Nephron progenitor cell (in vitro differentiated cells): Measurements from ENCODE around the gene PRM3.
A peak's percentile ranks its signal among the peaks of the same experiment; 100 is the strongest.

Experiments
- DNase-seq: peaks from one replicate; pipeline ENCODE4 v3.0.0; 2021
- H3K27ac Mint-ChIP-seq: 2 replicates; pipeline ENCODE4 v1.8.0; 2021; ENCODE audit warnings: mild to moderate bottlenecking, moderate library complexity, mixed read lengths
- H3K27me3 Mint-ChIP-seq: 2 replicates; pipeline ENCODE4 v1.8.0; 2021; ENCODE audit warnings: mild to moderate bottlenecking, low read depth, mixed read lengths; ENCODE audit not compliant: poor library complexity
- H3K36me3 Mint-ChIP-seq: 2 replicates; pipeline ENCODE4 v1.8.0; 2021; ENCODE audit warnings: low read depth, mixed read lengths
- H3K4me1 Mint-ChIP-seq: 2 replicates; pipeline ENCODE4 v1.8.0; 2021; ENCODE audit warnings: mixed read lengths
- H3K4me3 Mint-ChIP-seq: 2 replicates; pipeline ENCODE4 v1.8.0; 2021; ENCODE audit warnings: mild to moderate bottlenecking, moderate library complexity, mixed read lengths
- H3K9me3 Mint-ChIP-seq: 2 replicates; pipeline ENCODE4 v1.8.0; 2021; ENCODE audit warnings: mild to moderate bottlenecking, moderate library complexity, mixed read lengths
- TF ChIP-seq, protein P1 (sequence below): fragments of 200-600 bp; sonication (generic); IDR thresholded peaks from 2 replicates; pipeline ENCODE4 v1.5.0; 2021; ENCODE audit warnings: antibody characterized with exemption

The PRM3 gene

DNA sequence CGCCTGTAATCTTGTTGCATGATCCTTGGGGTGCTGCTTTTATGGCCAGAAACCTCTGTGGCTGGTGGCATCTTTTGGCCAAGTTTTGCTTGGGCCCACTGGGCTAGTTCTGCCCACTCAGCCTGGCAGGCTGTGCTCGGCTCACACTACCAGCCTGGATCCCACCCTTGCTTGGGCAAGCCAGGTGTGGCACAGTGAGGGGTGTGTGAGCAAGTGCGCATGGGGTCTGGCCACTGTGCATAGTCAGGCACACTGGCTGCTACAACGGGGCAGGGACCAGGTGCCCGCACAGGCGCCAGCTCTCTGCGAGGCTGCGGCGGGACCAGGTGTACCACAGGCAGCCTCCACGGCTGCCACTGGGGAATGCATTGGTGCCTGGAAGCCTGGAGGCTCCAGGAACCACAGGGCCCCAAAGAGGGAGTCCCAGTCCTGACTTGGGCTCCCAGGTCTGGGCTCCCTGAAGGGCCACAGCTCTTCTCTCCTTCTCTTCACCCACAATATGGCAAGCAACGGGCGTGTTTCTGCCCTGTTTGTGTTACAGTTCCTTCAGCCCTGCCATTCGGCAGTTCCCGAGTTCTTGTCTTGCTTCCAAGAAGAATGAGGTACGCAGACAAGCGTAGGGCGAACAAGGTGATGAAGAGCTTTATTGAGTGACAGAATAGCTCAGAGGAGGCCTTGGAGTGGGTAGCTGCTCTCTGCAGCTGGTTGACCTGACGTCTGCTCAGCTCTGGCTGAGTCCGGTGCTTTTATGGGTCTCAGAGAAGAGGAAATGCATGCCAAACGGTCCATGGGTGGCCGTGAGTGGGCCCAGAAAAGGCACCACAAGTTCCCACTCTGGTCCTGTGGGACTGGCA, 34.4 kb upstream of the PRM3 start:
- H3K27ac Mint-ChIP-seq, result no peak overlapping the region
- DNase-seq, result no peak
- H3K4me3 Mint-ChIP-seq, result no peak overlapping the region
- H3K36me3 Mint-ChIP-seq, result no peaks in the 10 kb centered on the region
- peaks cover 19% of the 10 kb centered on the region for H3K27me3 Mint-ChIP-seq
- TF ChIP-seq, protein P1, sequence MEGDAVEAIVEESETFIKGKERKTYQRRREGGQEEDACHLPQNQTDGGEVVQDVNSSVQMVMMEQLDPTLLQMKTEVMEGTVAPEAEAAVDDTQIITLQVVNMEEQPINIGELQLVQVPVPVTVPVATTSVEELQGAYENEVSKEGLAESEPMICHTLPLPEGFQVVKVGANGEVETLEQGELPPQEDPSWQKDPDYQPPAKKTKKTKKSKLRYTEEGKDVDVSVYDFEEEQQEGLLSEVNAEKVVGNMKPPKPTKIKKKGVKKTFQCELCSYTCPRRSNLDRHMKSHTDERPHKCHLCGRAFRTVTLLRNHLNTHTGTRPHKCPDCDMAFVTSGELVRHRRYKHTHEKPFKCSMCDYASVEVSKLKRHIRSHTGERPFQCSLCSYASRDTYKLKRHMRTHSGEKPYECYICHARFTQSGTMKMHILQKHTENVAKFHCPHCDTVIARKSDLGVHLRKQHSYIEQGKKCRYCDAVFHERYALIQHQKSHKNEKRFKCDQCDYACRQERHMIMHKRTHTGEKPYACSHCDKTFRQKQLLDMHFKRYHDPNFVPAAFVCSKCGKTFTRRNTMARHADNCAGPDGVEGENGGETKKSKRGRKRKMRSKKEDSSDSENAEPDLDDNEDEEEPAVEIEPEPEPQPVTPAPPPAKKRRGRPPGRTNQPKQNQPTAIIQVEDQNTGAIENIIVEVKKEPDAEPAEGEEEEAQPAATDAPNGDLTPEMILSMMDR, result no peak
- H3K4me1 Mint-ChIP-seq, result peaks cover 19% of the 10 kb centered on the region
- no peaks in the 10 kb centered on the region for H3K9me3 Mint-ChIP-seq

DNA sequence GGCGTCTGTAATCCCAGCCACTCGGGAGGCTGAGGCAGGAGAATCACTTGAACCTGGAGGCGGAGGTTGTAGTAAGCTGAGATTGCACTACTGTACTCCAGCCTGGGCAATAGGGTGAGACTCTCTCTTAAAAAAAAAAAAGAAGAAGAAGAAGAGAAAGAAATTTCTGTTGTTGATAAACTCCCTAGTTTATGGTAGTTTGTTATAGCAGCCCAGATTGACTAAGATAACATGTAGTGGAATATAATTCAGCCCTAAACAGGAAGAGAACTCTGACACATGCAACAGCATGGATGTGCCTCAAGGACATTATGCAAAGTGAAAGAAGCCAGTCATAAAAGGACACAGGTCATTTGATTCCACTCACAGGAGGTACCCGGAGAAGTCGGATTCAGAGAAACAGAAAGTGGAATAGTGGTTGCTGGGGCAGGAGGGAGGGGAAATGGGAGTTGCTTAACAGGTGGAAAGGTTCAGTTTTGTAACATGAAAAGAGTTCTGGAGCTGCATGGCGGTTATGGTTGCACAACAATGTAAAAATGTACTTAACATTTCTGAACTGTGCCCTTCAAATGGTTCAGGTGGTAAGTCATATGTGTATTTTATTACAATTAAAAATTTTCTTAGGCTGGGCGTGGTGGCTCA, 33.7 kb upstream of the PRM3 start:
- DNase-seq, result no peak
- no peaks in the 10 kb centered on the region for H3K9me3 Mint-ChIP-seq

DNA sequence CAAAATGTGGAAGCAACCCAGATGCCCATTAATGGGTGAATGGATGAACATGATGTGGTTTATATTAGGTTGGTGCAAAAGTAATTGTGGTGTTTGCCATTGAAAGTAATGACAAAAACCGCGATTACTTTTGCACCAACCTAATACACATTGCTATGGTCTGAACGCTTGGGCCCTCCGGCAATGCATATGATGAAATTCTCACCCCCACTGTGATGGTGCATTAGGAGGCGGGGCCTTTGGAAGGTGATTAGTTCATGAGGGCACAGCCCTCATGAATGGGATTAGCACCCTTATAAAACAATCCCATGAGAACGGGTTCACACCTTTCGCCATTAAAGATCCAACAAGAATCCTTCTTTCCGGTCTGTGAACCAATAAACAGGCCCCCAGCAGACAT, 33.0 kb upstream of the PRM3 start:
- H3K27ac Mint-ChIP-seq, result no peak overlapping the region
- H3K36me3 Mint-ChIP-seq, result no peaks in the 10 kb centered on the region
- peaks cover 16% of the 10 kb centered on the region for H3K4me1 Mint-ChIP-seq
- H3K9me3 Mint-ChIP-seq, result no peaks in the 10 kb centered on the region
- no peak overlapping the region for H3K4me3 Mint-ChIP-seq
- no peak for DNase-seq
- H3K27me3 Mint-ChIP-seq, result peaks cover 22% of the 10 kb centered on the region
- TF ChIP-seq, protein P1, result no peak

More for the DNA sequence above, 33.7 kb upstream of the PRM3 start:
- TF ChIP-seq, protein P1, result no peak
- Mint-ChIP-seq H3K4me1 (peaks cover 16% of the 10 kb centered on the region), H3K4me3 (no peak overlapping the region), H3K27ac (peak overlapping the region; percentile 7), H3K27me3 (peaks cover 19% of the 10 kb centered on the region), H3K36me3 (no peaks in the 10 kb centered on the region)

DNA sequence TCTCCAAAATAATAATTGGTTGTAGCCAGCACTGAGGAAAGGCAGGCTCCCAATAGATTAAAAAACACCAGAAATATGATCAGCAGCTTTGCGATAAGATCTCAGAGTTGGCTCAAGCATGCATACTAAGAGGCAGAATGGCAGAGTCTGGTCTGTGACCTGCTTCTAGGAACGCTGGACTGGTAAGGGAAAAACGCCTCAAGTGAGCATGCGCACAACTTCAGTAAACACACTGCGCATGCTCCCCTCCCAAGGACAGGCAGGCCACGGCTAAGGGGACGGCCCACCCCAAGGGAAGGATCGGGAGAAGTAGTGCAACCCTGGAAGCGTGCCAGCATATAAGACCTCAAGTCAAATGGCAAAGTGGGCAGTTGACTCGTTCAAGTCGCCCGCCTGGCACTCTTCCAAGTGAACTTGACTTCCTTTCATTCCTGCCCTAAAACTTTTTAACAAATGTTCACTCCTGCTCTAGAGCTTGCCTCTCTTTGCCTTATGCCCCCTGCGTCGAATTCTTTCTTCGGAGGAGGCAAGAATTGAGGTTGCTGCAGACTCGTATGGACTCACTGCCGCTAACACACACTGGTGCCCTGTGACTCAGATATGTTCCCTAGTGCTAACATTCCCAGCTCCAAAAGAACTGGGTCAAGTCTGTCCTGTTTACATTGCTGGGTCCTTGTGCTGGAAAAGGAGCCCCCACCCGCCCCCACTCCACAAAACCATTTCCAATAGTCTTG, 30.1 kb upstream of the PRM3 start:
- Mint-ChIP-seq H3K27me3 (peaks cover 23% of the 10 kb centered on the region), H3K9me3 (no peaks in the 10 kb centered on the region), H3K36me3 (no peaks in the 10 kb centered on the region), H3K27ac (no peak overlapping the region), H3K4me1 (peaks cover 11% of the 10 kb centered on the region), H3K4me3 (no peak overlapping the region)
- DNase-seq, result no peak
- TF ChIP-seq, protein P1, result no peak

DNA sequence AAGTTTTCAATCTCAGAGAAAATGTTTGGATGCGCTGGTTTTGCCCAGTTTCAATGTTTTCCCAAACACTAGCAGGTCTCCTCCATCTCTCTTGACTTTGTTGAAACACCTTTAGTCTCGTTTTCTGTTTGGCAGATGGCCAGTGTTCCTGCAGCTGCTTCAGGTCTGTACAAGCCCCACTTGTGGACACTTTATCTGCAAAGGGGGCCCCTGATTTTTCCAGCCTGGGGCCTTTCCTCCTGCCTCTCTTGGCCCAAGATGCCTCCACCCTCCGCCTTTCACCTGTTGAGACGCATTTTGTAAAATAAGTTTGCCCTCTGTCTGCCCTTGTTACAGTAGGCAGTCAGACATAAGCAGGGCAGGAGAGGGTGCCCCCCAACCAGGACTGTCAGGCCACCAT, 29.5 kb upstream of the PRM3 start:
- no peak overlapping the region for H3K4me3 Mint-ChIP-seq
- H3K27me3 Mint-ChIP-seq, result peaks cover 21% of the 10 kb centered on the region
- no peaks in the 10 kb centered on the region for H3K36me3 Mint-ChIP-seq
- TF ChIP-seq, protein P1, result no peak
- H3K27ac Mint-ChIP-seq, result no peak overlapping the region
- H3K9me3 Mint-ChIP-seq, result no peaks in the 10 kb centered on the region
- DNase-seq, result no peak
- H3K4me1 Mint-ChIP-seq, result peaks cover 9% of the 10 kb centered on the region
